GM19328 (cell line): ENCODE data around the gene TGFBR2.

Experiments used
- ATAC-seq: cut with Tn5 transposase; IDR thresholded peaks from one replicate; pipeline ENCODE4 v1.9.1; 2021; ENCODE audit warnings: mild to moderate bottlenecking, moderate library complexity; ENCODE audit not compliant: unreplicated experiment

Gene TGFBR2

DNA sequence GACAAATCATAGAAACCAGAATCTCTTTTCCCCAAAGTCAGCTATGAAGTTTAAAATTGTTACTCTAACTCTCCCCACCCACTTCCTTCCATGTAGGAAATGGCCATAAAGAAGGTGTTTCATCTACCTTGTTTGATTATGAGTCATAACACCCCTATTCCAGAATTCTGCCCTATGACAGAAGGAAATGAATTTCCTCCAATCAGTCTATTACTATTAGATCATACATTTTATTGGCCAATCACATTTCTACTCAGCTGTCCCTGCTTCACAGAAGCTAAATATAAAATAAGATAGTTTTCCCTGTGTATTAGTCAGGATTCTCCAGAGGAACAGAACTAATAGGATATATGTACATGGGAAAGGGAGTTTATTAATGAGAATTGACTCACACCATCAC, 102.1 kb downstream of the TGFBR2 start:
- no peak for ATAC-seq

DNA sequence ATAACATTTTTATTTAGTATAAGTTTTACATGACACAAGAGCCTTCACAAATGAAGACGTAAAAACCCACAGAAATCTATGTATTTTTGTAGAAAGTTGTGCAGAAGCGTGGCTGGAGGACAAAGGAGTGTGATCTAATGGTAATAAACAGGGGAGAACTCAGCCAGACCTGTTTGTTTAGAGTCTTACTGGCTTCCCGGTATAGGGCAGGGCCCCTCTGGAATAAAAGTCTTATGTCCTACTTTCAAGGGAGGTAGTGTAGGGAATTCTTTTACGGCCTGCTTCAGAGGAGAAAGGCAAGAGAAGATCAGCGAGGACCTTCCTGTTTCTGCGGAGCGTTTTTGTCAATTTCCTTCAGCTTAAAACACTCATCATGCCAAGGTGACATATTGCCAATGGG, 103.6 kb downstream of the TGFBR2 start:
- no peak for ATAC-seq

GRCh38 chr3:30711151-30711550, 104.8 kb downstream of the TGFBR2 start:
- ATAC-seq: no peak

- ATAC-seq: no peak
These were observed 105.5 kb downstream of the TGFBR2 start for GRCh38 chr3:30711867-30712266.

GRCh38 chr3:30712991-30713390, 106.6 kb downstream of the TGFBR2 start:
- no peak for ATAC-seq

DNA sequence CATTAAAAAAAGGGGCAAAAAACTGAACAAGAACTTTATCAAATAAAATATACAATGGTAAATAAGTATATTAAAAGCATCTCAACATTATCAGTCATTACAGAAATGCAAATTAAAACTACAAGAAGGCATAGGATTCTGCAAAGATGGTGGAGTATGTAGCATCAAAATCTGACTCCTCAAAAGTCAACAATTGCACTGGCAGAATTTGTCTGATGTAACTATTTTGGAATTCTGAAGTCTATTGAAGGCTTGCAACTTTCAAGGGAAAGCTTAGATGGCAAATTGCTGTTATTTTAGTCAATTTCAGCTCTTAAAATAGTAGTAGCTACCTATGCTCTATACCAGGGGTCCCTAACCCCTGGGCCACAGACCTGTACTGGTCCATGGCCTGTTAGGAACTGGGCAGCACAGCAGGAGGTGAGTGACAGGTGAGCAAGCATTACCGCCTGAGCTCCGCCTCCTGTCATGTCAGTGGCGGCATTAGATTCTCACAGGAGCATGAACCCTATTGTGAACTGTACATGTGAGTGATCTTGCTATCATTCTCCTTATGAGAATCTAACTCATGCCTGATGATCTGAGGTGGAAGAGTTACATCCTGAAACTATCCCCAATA, 107.6 kb downstream of the TGFBR2 start:
- ATAC-seq: no peak

GRCh38 chr3:30719536-30719935, 113.1 kb downstream of the TGFBR2 start:
- ATAC-seq: no peak

DNA sequence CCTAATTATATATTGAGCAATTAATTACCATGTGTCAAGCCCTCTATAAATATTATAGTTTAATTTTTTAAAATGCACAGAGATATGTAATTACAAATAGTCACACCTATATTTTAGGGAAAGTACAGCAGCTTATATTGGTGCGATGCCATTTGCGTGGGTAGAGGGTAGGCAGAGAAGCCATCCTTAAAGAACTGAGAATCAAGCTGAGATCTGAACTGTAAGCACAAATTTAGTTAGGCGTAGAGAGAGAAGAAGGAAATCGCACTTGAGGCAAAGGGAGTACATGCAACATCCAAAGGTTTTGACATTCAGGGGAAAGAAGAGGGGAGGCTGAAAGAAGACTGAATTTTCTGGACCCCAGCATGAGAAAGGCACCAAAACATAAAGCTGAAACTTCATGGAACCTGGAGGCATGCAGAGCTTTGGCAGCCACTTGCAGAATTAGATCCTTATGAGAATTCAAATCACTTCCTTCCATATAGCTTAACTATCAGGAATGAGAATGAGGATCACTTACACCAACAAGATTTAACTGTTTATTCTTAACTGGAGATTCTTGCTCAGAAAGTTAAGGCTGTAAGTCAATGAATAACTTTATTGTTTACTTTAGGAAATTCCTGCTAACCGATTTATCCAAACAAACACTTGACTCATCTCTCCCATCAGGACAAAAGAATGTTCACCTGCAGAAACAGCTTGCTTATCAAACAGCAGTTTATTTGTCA, 114.3 kb downstream of the TGFBR2 start:
- ATAC-seq: no peak

DNA sequence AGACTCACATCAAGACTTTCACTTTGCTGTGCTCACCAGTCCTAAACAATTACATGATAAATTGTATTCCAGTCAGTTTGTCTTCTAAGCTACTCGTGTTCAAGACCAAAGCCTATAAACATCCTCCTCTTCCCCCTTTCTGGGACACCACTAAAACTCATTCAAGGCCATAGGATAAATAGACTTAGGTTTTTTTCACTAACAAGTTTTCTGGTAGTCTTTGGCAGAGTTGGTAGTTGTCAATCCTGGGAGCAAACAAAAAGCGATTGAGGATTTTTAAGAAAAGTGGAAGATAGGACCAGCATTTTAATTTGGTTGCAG, 114.9 kb downstream of the TGFBR2 start:
- ATAC-seq: no peak

DNA sequence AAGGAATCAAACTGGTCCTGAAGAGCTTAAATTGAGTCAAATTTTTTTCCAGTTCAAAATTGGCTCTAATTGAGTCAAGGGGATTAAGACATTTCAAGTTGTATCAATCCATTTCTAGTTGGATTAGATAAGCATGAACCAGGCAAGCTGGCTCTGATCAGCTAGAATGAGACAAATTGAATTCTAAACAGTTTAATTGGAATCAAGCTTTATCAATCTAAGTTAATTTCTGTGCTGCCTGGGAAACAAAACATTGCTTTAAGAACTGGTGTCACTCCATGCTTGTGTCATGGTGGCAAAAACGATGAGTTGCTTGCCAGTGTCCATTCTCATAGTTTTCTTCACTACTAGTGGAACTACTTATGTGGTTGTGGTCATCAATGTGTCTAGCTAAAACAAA, 116.8 kb downstream of the TGFBR2 start:
- ATAC-seq: no peak

- ATAC-seq: no peak
These were observed 118.5 kb downstream of the TGFBR2 start for GRCh38 chr3:30724863-30725262.

GRCh38 chr3:30728143-30728542, 121.7 kb downstream of the TGFBR2 start:
- no peak for ATAC-seq

- ATAC-seq: no peak
These were observed 123.1 kb downstream of the TGFBR2 start for GRCh38 chr3:30729512-30729911.

DNA sequence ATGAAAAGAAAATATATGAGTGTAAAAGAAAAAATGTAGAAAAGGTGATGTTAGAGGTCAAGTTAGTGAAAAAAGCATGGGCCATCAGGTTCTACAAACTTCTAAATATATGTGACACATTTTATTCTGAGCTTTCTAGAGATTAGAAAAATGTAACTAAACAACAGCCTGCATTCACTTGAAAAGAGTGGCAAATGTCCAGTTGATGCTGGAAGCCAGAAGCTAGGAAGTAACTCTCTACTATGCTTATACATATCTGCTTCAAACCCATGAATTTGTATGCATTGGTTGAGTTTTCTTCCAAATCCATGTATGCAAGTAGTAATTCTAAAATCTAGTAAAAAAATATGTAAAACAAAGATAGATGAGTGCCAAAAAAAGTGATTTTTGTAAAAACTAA, 123.5 kb downstream of the TGFBR2 start:
- ATAC-seq: no peak

- no peak for ATAC-seq
These were observed 124.6 kb downstream of the TGFBR2 start for GRCh38 chr3:30730967-30731366.

- no peak for ATAC-seq
These were observed 126.8 kb downstream of the TGFBR2 start for GRCh38 chr3:30733209-30733608.

- no peak for ATAC-seq
These were observed 127.3 kb downstream of the TGFBR2 start for GRCh38 chr3:30733696-30734095.

DNA sequence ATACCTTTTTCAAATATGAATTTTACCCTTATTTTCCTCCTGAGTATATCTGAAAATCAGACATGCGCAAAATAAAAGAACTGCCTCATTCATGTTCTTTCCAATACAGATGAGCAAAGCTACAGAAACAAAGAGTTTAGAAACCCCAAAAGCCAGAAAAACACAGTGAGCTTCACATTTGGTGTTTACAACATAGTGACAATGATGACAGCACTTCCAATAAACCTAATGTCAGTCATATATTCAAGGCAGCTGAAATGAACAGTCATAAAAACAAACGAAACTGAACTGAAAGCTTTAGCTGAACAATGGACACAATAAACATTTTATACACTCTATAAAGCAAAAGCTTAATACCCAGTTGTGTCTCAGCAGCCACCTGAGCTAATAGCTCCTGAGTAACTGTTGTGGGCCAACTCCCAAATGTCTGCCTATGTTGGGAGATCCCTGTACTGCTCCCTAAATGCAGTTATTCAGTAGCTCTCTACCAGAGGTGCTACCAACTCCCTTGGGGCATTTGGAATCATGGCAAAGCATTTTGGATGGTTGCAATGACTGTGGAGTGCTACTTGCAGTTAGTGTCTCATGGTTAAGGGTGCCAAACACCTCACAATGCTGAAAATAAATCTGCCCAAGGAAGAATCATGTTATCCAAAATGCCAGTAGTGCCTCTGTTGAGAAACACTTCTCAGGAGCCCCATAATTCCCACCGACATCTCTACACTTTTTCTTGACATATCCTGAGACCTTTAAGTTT, 131.5 kb downstream of the TGFBR2 start:
- ATAC-seq: no peak

GRCh38 chr3:30738605-30739004, 132.2 kb downstream of the TGFBR2 start:
- no peak for ATAC-seq

- ATAC-seq: no peak
These were observed 135.5 kb downstream of the TGFBR2 start for GRCh38 chr3:30741889-30742288.

- ATAC-seq: no peak
These were observed 136.6 kb downstream of the TGFBR2 start for GRCh38 chr3:30742796-30743619.
